ENCODE results near the gene TSKU.
A peak's percentile ranks its signal among the peaks of the same experiment; 100 is the strongest.

TSKU gene

DNA sequence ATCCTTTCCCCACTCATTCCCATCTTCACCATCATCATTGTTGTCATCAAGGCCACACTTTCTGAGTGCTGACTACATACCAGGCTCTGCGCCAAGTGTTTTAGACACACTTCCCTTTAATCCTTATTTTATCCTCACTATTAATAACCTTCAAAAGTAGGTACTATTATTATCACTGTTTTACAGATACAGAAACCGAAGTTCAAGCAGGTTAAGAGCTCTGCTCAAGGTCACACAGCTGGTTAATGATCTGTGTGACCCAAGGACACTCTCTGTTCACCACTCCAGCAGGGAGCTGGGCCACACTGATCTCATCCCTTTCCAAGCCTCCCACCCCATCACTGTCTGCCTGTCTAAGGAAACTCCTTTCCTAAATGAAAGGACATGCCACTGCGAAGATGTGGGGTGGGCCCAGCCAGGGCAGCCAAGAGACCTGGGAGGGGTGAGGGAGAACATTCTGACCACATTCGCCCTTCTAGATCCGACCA lies 17.2 kb upstream of the TSKU start:
- H3K4me3 ChIP-seq (ENCODE audit: low read length) = no peak overlapping the region
- TF ChIP-seq, protein P1, sequence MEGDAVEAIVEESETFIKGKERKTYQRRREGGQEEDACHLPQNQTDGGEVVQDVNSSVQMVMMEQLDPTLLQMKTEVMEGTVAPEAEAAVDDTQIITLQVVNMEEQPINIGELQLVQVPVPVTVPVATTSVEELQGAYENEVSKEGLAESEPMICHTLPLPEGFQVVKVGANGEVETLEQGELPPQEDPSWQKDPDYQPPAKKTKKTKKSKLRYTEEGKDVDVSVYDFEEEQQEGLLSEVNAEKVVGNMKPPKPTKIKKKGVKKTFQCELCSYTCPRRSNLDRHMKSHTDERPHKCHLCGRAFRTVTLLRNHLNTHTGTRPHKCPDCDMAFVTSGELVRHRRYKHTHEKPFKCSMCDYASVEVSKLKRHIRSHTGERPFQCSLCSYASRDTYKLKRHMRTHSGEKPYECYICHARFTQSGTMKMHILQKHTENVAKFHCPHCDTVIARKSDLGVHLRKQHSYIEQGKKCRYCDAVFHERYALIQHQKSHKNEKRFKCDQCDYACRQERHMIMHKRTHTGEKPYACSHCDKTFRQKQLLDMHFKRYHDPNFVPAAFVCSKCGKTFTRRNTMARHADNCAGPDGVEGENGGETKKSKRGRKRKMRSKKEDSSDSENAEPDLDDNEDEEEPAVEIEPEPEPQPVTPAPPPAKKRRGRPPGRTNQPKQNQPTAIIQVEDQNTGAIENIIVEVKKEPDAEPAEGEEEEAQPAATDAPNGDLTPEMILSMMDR (IDR thresholded peaks at IDR 0.05; ENCODE audit: insufficient read depth, low read depth, low read length, missing control alignments) = no peak
- DNase-seq (ENCODE audit: low read depth) = no peak

DNA sequence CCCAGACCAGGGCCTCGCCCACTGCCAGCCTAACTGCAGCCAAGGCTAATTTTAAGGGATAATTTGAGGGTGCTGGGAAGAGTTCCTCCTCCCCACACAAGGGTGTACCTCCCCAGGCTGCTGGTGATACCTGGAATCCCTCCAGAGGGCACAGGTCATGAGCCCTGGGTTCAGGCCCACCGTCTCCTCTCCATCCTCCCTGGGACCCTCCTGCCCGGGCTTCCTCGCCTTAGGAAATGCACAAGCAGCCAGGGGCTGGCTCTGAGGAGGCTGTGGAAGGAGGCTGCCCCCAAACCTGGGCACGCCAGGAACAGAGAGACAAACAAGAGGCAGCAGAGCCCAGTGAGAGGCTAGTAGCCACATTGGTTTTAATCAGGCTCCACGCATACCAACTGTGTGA lies 16.6 kb upstream of the TSKU start:
- H3K4me3 ChIP-seq (ENCODE audit: low read length) = no peak overlapping the region
- DNase-seq (ENCODE audit: low read depth) = no peak
- TF ChIP-seq, protein P1 (IDR thresholded peaks at IDR 0.05; ENCODE audit: insufficient read depth, low read depth, low read length, missing control alignments) = no peak

DNA sequence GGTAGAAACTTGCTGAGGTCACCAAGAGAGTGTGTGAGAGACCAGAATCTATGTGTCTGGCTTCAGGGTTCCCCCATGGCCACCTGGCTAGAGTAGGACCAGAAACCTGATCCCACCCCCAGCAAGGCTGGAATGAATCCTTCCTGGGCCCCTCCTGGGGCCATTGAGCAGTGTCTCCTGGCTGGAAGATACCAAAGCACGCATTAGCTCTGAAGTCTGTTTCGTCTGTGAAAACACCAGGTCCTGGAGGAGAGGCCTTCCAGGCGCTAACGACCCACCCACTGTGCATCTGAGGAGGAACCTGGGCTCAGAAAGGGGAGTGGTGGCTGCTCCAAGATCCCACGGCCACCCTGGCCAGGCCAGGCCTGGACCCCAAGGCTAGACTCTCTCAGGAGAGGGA lies 15.5 kb upstream of the TSKU start:
- TF ChIP-seq, protein P1 (IDR thresholded peaks at IDR 0.05; ENCODE audit: insufficient read depth, low read depth, low read length, missing control alignments) = no peak
- no peak overlapping the region for H3K4me3 ChIP-seq (ENCODE audit: low read length)
- no peak for DNase-seq (ENCODE audit: low read depth)

DNA sequence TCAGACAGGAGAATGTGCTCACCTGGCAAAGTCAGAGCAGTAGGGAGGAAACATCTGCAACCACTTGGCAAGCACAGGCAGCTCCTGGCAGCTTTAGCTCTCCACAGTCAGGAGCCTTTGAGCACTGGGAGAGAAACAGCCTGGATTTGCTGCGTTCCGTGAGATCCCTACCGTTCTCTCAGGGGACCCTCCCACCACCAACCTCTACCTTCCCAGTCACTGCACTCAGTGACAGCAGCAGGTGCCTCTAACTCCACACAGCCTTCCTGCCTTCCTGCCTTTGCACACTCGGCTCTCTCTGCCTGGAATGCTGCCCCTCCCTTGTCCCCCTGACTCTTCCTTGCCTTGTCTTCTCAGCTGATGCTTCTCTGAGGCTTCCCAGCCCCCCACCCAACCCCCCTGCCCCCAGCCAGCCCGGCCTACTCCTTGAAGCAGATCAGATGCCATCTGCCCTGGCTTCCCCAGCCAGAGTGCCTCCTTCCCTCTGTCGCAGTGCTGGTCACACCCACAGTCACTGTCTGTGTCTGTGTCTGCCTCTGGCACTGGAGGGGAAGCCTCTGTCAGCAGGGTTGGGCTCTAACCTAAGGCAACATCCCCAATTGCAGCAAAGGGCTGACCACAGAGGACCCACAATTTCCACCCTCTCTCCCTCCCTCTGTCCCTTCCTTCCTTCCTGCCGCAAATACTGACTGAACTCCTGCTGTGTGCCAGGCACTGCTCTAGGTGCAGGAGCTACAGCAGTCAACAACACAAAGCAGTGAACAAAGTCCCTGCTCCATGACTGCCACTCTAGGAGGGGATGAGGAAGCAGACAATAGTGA lies 14.9 kb upstream of the TSKU start:
- TF ChIP-seq, protein P1 (IDR thresholded peaks at IDR 0.05; ENCODE audit: insufficient read depth, low read depth, low read length, missing control alignments) = no peak
- H3K4me3 ChIP-seq (ENCODE audit: low read length) = no peak overlapping the region
- DNase-seq (ENCODE audit: low read depth) = peak; percentile 57

DNA sequence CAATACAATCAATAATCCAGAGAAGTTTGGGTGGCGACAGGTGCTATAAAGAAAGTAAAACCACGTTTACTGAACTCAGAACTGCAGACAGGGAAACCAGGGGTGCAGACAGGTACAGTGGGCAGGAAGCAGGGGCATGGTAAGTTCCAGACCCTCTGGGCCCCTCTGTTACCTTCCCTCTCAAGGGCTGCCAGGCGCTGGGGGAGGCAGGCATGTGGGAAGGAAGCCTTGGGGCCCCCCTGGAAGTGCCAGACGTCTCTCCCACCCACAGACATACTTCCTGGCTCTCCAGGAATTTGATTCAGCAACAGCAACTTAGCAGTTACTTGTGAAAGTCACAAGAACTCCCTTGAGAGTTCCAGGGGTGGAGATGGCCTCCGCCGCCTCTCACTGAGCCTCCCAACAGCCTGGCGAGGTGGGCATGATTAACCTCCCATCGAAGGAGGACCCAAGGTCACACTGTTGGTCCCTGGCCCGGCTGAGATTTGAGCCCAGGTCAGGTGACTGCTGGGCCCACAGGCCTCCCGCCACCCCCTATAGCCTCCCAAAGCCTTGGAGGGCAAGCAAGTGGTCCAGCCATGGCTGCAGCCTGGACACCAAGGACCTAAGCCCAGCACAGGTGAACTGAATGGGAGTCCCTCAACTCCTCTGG lies 14.1 kb upstream of the TSKU start:
- no peak for DNase-seq (ENCODE audit: low read depth)
- no peak overlapping the region for H3K4me3 ChIP-seq (ENCODE audit: low read length)
- TF ChIP-seq, protein P1 (IDR thresholded peaks at IDR 0.05; ENCODE audit: insufficient read depth, low read depth, low read length, missing control alignments) = no peak

DNA sequence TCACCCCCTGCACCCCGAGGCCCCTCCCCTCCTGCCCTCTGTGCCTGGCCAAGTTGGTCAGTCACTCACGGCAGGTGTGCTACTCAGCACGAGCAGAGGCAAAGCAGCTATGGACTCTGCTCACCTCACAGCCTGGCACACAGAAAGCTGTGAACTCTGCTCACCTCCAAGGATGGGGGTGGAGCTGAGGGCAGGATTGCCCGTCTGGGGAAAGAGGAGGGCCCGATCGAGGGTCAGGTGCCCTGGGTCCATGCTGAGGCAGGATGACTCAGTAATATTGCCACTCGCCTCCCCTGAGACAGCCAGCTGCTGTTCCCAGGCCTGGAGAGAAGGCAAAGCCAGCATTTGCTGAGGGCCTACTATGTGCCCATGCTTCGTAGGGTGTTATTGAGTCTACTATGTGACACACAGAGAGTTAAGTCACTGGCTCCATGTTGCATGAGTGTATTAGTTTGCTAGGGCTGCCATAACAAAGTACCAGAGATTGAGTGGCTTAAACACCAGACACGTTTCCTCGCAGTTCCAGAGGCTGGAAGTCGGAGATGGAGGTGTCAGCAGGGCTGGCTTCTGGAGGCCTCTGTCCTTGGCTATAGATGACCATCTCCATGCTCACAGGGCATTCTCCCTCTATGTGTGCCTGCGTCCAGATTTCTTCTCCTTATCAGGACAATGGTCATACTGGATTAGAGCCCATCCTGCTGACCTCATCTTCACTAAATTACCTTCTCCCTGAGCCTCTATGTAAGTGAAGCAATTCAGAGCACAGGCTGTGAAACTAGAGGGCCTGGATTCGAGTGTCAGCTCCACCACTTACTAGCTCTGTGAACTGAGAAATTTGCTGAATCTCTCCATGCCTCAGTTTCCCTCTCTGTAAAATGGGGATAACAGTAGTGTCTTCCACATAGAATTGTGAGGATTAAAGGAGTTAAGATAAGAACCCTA lies 13.2 kb upstream of the TSKU start:
- H3K4me3 ChIP-seq (ENCODE audit: low read length) = no peak overlapping the region
- TF ChIP-seq, protein P1 (IDR thresholded peaks at IDR 0.05; ENCODE audit: insufficient read depth, low read depth, low read length, missing control alignments) = no peak
- no peak for DNase-seq (ENCODE audit: low read depth)

Data from epithelial cell of esophagus (primary cell).